Neutrophil (primary cell): ENCODE results near the gene CST4.
"Not testable (repeated sequence)": the region's sequence is repeated elsewhere in the genome, so short reads cannot be mapped to it uniquely, and the experiment has no call there.

Experiments used
- H3K27ac ChIP-seq: fragments of 200-600 bp; sonication (generic); 2 replicates; pipeline ENCODE4 v1.5.1; 2016; ENCODE audit warnings: mild to moderate bottlenecking, moderate library complexity
- H3K27me3 ChIP-seq: fragments of 200-600 bp; sonication (generic); 2 replicates; pipeline ENCODE4 v1.6.0; 2016; ENCODE audit warnings: mild to moderate bottlenecking
- H3K36me3 ChIP-seq: fragments of 200-600 bp; sonication (generic); 2 replicates; pipeline ENCODE4 v1.5.1; 2017
- H3K4me1 ChIP-seq, 2 experiments: fragments of 200-600 bp in 1 of 2; sonication (generic) in 1 of 2; 1 replicate in 1 of 2; 2 replicates in 1 of 2; pipeline versions ENCODE4 v1.5.1 to v1.6.1; 2013 to 2016; ENCODE audit warnings: low read depth in 1 of 2, low read length in 1 of 2, mild to moderate bottlenecking in 1 of 2, moderate library complexity in 1 of 2; ENCODE audit not compliant: control insufficient read depth in 1 of 2, insufficient read depth in 1 of 2
- H3K4me3 ChIP-seq, 2 experiments: fragments of 200-600 bp in 1 of 2; sonication (generic) in 1 of 2; 1 replicate in 1 of 2; 2 replicates in 1 of 2; pipeline ENCODE4 v1.5.1; 2013 to 2016; ENCODE audit warnings: low read depth in 1 of 2, low read length in 1 of 2, mild to moderate bottlenecking in 1 of 2, moderate library complexity in 1 of 2
- H3K9me3 ChIP-seq: fragments of 200-600 bp; sonication (generic); 2 replicates; pipeline ENCODE4 v1.5.1; 2016
- TF ChIP-seq, protein P1 (sequence below): fragments of 200-600 bp; sonication (generic); IDR thresholded peaks from 2 replicates; pipeline ENCODE4 v1.5.1; 2016; ENCODE audit warnings: antibody characterized with exemption

CST4 gene

DNA sequence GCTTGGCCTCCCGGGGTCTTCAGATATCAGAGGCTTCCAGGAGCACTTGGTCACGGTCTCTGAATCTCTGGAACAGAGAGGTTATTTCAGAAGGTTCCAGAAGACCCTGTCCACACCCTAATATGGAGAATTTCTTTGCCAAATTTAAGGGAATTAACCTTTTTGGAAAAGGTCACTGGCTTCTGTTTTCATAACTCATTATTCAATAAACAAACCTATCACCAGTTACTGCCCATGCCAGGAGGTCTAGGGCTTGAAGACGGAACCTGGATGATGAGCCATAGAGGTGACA, 507 bp upstream of the CST4 start:
- TF ChIP-seq, protein P1, sequence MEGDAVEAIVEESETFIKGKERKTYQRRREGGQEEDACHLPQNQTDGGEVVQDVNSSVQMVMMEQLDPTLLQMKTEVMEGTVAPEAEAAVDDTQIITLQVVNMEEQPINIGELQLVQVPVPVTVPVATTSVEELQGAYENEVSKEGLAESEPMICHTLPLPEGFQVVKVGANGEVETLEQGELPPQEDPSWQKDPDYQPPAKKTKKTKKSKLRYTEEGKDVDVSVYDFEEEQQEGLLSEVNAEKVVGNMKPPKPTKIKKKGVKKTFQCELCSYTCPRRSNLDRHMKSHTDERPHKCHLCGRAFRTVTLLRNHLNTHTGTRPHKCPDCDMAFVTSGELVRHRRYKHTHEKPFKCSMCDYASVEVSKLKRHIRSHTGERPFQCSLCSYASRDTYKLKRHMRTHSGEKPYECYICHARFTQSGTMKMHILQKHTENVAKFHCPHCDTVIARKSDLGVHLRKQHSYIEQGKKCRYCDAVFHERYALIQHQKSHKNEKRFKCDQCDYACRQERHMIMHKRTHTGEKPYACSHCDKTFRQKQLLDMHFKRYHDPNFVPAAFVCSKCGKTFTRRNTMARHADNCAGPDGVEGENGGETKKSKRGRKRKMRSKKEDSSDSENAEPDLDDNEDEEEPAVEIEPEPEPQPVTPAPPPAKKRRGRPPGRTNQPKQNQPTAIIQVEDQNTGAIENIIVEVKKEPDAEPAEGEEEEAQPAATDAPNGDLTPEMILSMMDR = no peak
- Histone ChIP-seq H3K4me1 (no peaks in the 10 kb centered on the region), H3K9me3 (no peaks in the 10 kb centered on the region), H3K27me3 (no peaks in the 10 kb centered on the region), H3K27ac (no peak overlapping the region), H3K4me3 (no peak overlapping the region), H3K36me3 (no peaks in the 10 kb centered on the region)

DNA sequence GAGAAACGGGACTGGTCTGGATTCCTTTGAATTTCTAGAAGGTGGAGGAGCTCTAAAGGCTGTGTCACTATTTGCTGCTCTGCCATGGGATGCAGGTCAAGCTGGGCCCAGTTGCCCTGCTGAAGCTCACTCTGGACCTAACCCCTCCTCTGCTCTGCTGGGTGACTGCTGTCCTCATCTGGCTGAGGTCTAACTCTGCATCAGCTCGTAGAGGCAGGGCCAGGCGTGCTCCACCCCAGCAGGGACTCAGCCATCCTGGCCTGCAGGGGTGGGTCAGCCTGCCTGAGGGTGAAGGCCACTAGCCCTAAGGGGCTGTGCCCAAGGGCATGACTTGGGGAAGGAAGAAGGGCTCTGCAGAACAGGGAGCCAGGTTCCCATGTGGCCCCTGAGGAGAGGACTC, 852 bp downstream of the CST4 start:
- TF ChIP-seq, protein P1 = no peak
- Histone ChIP-seq H3K9me3 (no peaks in the 10 kb centered on the region), H3K27ac (no peak overlapping the region), H3K36me3 (no peaks in the 10 kb centered on the region), H3K4me1 (no peaks in the 10 kb centered on the region), H3K27me3 (no peaks in the 10 kb centered on the region), H3K4me3 (no peak overlapping the region)

DNA sequence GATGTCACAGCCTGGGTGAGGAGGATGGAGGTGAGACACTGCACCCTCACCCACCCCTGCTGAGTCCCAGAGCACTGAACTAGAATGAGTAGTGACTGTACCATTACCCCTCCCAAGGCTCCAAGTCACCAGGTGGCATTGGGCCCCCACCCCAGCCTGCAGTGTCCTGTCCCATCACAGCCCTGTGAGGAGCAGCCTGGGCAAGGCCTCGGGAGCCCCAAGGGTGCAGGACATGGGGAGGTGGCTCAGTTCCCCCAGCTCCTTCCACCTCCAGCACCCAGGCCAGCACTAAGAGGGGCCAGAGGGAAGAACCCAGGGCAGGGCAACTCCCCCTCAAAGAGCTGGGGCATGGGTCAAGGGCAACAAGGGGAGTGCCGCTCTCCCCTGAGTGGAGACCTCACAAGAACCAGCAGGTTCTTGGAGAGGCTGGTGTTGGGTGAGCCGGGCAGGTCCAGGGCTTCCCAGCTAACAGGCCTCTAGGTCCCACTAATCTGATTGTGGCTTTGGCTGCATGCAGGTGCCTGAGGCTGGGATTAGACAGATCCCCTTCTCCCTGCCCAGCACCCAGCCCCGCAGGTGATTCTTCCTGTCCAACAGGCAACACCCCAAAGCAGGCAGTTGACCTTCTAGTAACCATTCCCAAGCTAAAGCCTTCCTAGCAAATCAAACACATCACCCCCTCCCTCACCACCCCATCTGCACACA, 2.6 kb downstream of the CST4 start:
- no peak overlapping the region for H3K4me3 ChIP-seq
- no peaks in the 10 kb centered on the region for H3K36me3 ChIP-seq
- H3K27me3 ChIP-seq = no peaks in the 10 kb centered on the region
- H3K9me3 ChIP-seq = no peaks in the 10 kb centered on the region
- H3K27ac ChIP-seq = no peak overlapping the region
- no peaks in the 10 kb centered on the region for H3K4me1 ChIP-seq
- TF ChIP-seq, protein P1 = no peak

DNA sequence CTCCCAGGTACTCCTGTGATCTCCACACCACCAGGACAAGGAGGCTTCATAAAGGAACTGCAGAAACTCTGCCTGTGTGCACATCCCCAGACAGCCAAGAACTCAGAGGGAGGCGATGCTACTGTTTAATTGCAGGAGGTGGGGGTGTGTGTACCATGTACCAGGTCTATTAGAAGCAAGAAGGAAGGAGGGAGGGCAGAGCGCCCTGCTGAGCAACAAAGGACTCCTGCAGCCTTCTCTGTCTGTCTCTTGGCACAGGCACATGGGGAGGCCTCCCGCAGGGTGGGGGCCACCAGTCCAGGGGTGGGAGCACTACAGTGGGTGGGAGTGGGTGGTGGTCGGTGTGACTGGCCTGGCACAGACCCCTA, 3.3 kb downstream of the CST4 start:
- H3K36me3 ChIP-seq, H3K27me3 ChIP-seq, H3K4me1 ChIP-seq, H3K27ac ChIP-seq, H3K9me3 ChIP-seq, H3K4me3 ChIP-seq: not testable (repeated sequence)

DNA sequence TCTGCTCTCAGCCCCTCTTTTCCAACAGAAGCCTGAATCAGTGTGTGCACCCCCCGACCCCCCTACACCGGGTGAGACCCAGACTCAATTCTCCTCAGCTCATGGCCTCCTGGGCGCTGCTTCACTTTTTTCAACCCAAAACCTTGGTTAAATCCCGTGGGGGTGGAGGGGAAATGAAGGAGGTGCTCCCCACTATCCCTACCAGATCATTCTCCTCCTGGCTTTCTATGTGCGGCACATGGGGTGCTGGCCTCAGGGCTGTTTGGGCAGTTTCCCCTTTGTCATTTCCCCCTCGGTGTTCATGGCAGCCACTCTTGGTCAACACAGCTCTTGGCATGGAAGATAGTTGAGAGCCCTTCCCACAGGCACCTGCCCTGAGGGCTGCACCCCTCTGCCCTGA, 4.6 kb downstream of the CST4 start:
- Histone ChIP-seq H3K4me3 (no peak overlapping the region), H3K9me3 (no peaks in the 10 kb centered on the region), H3K27ac (no peak overlapping the region), H3K36me3 (no peaks in the 10 kb centered on the region), H3K4me1 (no peaks in the 10 kb centered on the region), H3K27me3 (no peaks in the 10 kb centered on the region)
- TF ChIP-seq, protein P1 = no peak

DNA sequence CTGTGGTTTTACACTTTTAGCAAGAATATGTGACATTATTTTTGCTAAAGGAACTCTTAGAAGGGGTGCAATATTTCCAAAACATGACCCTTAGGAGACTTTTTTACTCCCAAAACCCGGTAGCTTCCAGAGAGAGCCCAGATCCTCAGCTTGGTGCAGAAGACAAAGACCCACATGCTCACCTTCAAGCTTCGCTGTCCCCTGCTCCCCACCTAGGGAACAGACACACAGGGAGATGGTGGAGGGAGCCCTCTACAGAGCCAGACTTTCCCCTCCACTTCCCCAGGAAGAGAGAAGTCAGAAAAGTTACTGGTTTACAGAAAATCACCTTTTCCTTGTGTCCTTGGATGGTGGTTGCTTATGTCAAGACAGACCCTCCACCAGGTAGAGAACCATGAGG, 5.0 kb downstream of the CST4 start:
- Histone ChIP-seq H3K27me3 (no peaks in the 10 kb centered on the region), H3K4me3 (no peak overlapping the region), H3K27ac (no peak overlapping the region), H3K4me1 (no peaks in the 10 kb centered on the region), H3K9me3 (no peaks in the 10 kb centered on the region), H3K36me3 (no peaks in the 10 kb centered on the region)
- TF ChIP-seq, protein P1 = no peak
